Measurements from ENCODE around the gene ZFYVE1. TPM values are rescaled to one million over a fixed set of nuclear protein-coding genes. Genes with fewer than 3 reads are reported as not detected.
"Not testable (repeated sequence)": the region's sequence is repeated elsewhere in the genome, so short reads cannot be mapped to it uniquely, and the experiment has no call there.

Gene ZFYVE1
- total RNA-seq, 1 donor from 2014 or later = 16.5 TPM

- ChIA-PET POLR2A (no interaction called here), CTCF (no interaction called here)
- Mint-ChIP-seq H3K27ac (no peak overlapping the region), H3K4me3 (no peak overlapping the region), H3K36me3 (ENCODE audit: low read depth) (peaks cover 63% of the 10 kb centered on the region), H3K9me3 (no peaks in the 10 kb centered on the region), H3K27me3 (no peaks in the 10 kb centered on the region), H3K4me1 (no peaks in the 10 kb centered on the region)
- DNase-seq (no peak), ATAC-seq (ENCODE audit: low read depth) (no peak)
- TF ChIP-seq, protein P1, sequence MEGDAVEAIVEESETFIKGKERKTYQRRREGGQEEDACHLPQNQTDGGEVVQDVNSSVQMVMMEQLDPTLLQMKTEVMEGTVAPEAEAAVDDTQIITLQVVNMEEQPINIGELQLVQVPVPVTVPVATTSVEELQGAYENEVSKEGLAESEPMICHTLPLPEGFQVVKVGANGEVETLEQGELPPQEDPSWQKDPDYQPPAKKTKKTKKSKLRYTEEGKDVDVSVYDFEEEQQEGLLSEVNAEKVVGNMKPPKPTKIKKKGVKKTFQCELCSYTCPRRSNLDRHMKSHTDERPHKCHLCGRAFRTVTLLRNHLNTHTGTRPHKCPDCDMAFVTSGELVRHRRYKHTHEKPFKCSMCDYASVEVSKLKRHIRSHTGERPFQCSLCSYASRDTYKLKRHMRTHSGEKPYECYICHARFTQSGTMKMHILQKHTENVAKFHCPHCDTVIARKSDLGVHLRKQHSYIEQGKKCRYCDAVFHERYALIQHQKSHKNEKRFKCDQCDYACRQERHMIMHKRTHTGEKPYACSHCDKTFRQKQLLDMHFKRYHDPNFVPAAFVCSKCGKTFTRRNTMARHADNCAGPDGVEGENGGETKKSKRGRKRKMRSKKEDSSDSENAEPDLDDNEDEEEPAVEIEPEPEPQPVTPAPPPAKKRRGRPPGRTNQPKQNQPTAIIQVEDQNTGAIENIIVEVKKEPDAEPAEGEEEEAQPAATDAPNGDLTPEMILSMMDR (IDR thresholded peaks at IDR 0.05) = no peak
- intact Hi-C loops (cut with micrococcal nuclease) = no loop called here
Measured at GRCh38 chr14:72966038-72966437, 60.9 kb downstream of the ZFYVE1 start.

GRCh38 chr14:72965249-72965648, 61.7 kb downstream of the ZFYVE1 start:
- H3K4me1 Mint-ChIP-seq = no peaks in the 10 kb centered on the region

GRCh38 chr14:72962829-72963312, 64.0 kb downstream of the ZFYVE1 start:
- intact Hi-C loops (cut with micrococcal nuclease) = no loop called here
- ATAC-seq (ENCODE audit: low read depth) (no peak), DNase-seq (no peak)
- ChIA-PET POLR2A (no interaction called here), CTCF (interaction anchor here (2.6 kb wide), 1 partner anchor 14 kb away, joined by 10 read pairs; no protein-coding TSS in a partner anchor)
- peaks cover 70% of the 10 kb centered on the region for H3K36me3 Mint-ChIP-seq (ENCODE audit: low read depth)
- H3K27ac Mint-ChIP-seq = no peak overlapping the region
- H3K4me3 Mint-ChIP-seq = no peak overlapping the region
- H3K9me3 Mint-ChIP-seq = no peaks in the 10 kb centered on the region
- H3K4me1 Mint-ChIP-seq = no peaks in the 10 kb centered on the region
- TF ChIP-seq, protein P1 (IDR thresholded peaks at IDR 0.05) = no peak
- no peaks in the 10 kb centered on the region for H3K27me3 Mint-ChIP-seq

More at GRCh38 chr14:72965249-72965648, 61.7 kb downstream of the ZFYVE1 start:
- ATAC-seq (ENCODE audit: low read depth) = no peak
- CTCF ChIA-PET = no interaction called here
- peaks cover 65% of the 10 kb centered on the region for H3K36me3 Mint-ChIP-seq (ENCODE audit: low read depth)
- H3K4me3 Mint-ChIP-seq = no peak overlapping the region
- TF ChIP-seq, protein P1 (IDR thresholded peaks at IDR 0.05) = no peak
- H3K27ac Mint-ChIP-seq = no peak overlapping the region
- no peaks in the 10 kb centered on the region for H3K9me3 Mint-ChIP-seq
- H3K27me3 Mint-ChIP-seq = no peaks in the 10 kb centered on the region
- intact Hi-C loops (cut with micrococcal nuclease) = no loop called here
- no peak for DNase-seq
- POLR2A ChIA-PET = no interaction called here

- H3K4me1 Mint-ChIP-seq; H3K27ac Mint-ChIP-seq; H3K4me3 Mint-ChIP-seq; DNase-seq; intact Hi-C loops (cut with micrococcal nuclease); H3K9me3 Mint-ChIP-seq; ATAC-seq (ENCODE audit: low read depth); H3K27me3 Mint-ChIP-seq: not testable (repeated sequence)
- POLR2A ChIA-PET = interaction anchor here (0.6 kb wide), 1 partner anchor 11 kb away, joined by 3 read pairs; no protein-coding TSS in a partner anchor
- CTCF ChIA-PET = interaction anchor here (2.6 kb wide), 1 partner anchor 14 kb away, joined by 10 read pairs; no protein-coding TSS in a partner anchor
- H3K36me3 Mint-ChIP-seq (ENCODE audit: low read depth) = peaks cover 70% of the 10 kb centered on the region
Measured at GRCh38 chr14:72962336-72962754, 64.6 kb downstream of the ZFYVE1 start.

GRCh38 chr14:72961579-72962335, 65.1 kb downstream of the ZFYVE1 start:
- peaks cover 71% of the 10 kb centered on the region for H3K36me3 Mint-ChIP-seq (ENCODE audit: low read depth)
- DNase-seq (no peak), ATAC-seq (ENCODE audit: low read depth) (no peak)
- no peak overlapping the region for H3K4me3 Mint-ChIP-seq
- H3K27me3 Mint-ChIP-seq = no peaks in the 10 kb centered on the region
- no peak overlapping the region for H3K27ac Mint-ChIP-seq
- no peaks in the 10 kb centered on the region for H3K9me3 Mint-ChIP-seq
- POLR2A ChIA-PET = interaction anchor here (0.6 kb wide), 1 partner anchor 10 kb away, joined by 3 read pairs; no protein-coding TSS in a partner anchor
- H3K4me1 Mint-ChIP-seq = no peaks in the 10 kb centered on the region
- intact Hi-C loops (cut with micrococcal nuclease) = no loop called here
- CTCF ChIA-PET = interaction anchor here (2.6 kb wide), 1 partner anchor 13 kb away, joined by 10 read pairs; no protein-coding TSS in a partner anchor
- TF ChIP-seq, protein P1 (IDR thresholded peaks at IDR 0.05) = no peak

DNA sequence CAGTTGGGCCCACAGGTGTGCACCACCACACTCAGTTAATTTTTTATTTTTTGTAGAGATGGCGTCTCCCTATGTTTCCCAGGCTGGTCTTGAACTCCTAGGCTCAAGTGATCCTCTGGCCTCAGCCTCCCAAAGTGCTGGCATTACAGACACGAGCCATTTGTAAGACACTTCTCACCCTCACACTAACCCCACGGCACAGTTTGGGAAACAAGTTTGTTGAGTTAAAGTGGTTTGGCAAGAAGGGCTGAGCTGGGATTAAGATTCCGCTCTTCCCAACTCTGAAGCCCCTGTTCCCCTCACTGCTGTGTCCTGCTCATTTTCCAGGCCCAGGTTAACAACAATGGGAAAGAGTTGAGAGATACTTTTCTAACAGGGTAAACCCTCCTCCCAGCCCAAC, 65.9 kb downstream of the ZFYVE1 start:
- peaks cover 78% of the 10 kb centered on the region for H3K36me3 Mint-ChIP-seq (ENCODE audit: low read depth)
- CTCF ChIA-PET = interaction anchor here (2.6 kb wide), 1 partner anchor 12 kb away, joined by 10 read pairs; no protein-coding TSS in a partner anchor
- POLR2A ChIA-PET; H3K4me1 Mint-ChIP-seq; H3K27me3 Mint-ChIP-seq; ATAC-seq (ENCODE audit: low read depth); DNase-seq; H3K27ac Mint-ChIP-seq; intact Hi-C loops (cut with micrococcal nuclease); H3K4me3 Mint-ChIP-seq; H3K9me3 Mint-ChIP-seq: not testable (repeated sequence)
